Activated naive CD4-positive, alpha-beta T cell treated with anti-CD3 and anti-CD28 coated beads, Interleukin-2, amount 50 U/mL, for 72 hours (primary cell): ENCODE measurements around the gene TF. TPM values are rescaled to one million over a fixed set of nuclear protein-coding genes. Genes with fewer than 3 reads are reported as not detected.

Experiments used
- total RNA-seq, 2 donors: library from RNA; stranded (reverse); gene quantifications; one replicate each; pipeline ENCODE4 v1.2.3, GENCODE V29; 2022

Gene TF
- total RNA-seq, 2 donors from 2014 or later, result 0.47 to 0.93 TPM

Other genes with a start within 250 kb of the TF start
- 100 to 1,000 TPM; 195 to 200 TPM for gene CDV3, start 172.7 kb upstream of the TF start, total RNA-seq
- 100 to 1,000 TPM; 110 to 112 TPM for gene TOPBP1, start 84.5 kb upstream of the TF start, total RNA-seq
- 10 to 100 TPM; 30.6 to 50.1 TPM for gene SRPRB, start 59.4 kb downstream of the TF start, total RNA-seq
- 1 to 10 TPM in 1 of 2 donors, under 1 TPM in 1; 0.16 to 2.2 TPM for gene RAB6B, start 149.5 kb downstream of the TF start, total RNA-seq